Activated CD4-positive, alpha-beta memory T cell treated with anti-CD3 and anti-CD28 coated beads for 36 hours (primary cell): ENCODE measurements around the gene SYF2. TPM values are rescaled to one million over a fixed set of nuclear protein-coding genes. Genes with fewer than 3 reads are reported as not detected.

Experiments used
- CTCF ChIA-PET: fragments of 350-600 bp; sonication (Branson Sonifier 250); formaldehyde crosslinking; loops from one replicate; lab custom pipeline; 2021; ENCODE audit warnings: antibody characterized with exemption, inconsistent platforms; lab: Charles Lee
- POLR2A ChIA-PET: fragments of 350-600 bp; sonication (Branson Sonifier 250); formaldehyde crosslinking; loops from one replicate; lab custom pipeline; 2021; ENCODE audit warnings: antibody characterized with exemption; lab: Charles Lee
- DNase-seq: peaks from one replicate; pipeline ENCODE4 v3.0.0-alpha.2; 2020
- H3K27ac Mint-ChIP-seq: one replicate; pipeline ENCODE4 v1.8.0; 2021; ENCODE audit warnings: mixed read lengths
- H3K27me3 Mint-ChIP-seq: one replicate; pipeline ENCODE4 v1.8.0; 2021; ENCODE audit warnings: mixed read lengths
- H3K36me3 Mint-ChIP-seq: one replicate; pipeline ENCODE4 v1.8.0; 2021; ENCODE audit warnings: mixed read lengths
- H3K4me1 Mint-ChIP-seq: one replicate; pipeline ENCODE4 v1.8.0; 2021; ENCODE audit warnings: low read depth, mixed read lengths
- H3K4me3 Mint-ChIP-seq: one replicate; pipeline ENCODE4 v1.8.0; 2021; ENCODE audit warnings: mild to moderate bottlenecking, mixed read lengths
- H3K9me3 Mint-ChIP-seq: one replicate; pipeline ENCODE4 v1.8.0; 2021; ENCODE audit warnings: mixed read lengths
- intact Hi-C: fragments of 100-400 bp; cut with micrococcal nuclease; formaldehyde crosslinking; loops from one replicate; pipeline ENCODE4 v1.15.1; 2023
- total RNA-seq, 2 experiments: library from RNA; stranded (reverse); gene quantifications; one replicate each; pipeline ENCODE4 v1.2.3, GENCODE V29; 2021

SYF2 gene
- total RNA-seq, 2 experiments from 2014 or later, result 45.1 to 45.6 TPM

GRCh38 chr1:25174730-25175612 lies 57.3 kb downstream of the SYF2 start:
- Mint-ChIP-seq H3K4me3 (no peak overlapping the region), H3K36me3 (no peaks in the 10 kb centered on the region), H3K27me3 (no peaks in the 10 kb centered on the region), H3K27ac (no peak overlapping the region), H3K9me3 (peaks cover 11% of the 10 kb centered on the region), H3K4me1 (no peaks in the 10 kb centered on the region)
- intact Hi-C loops, result no loop called here
- DNase-seq, result no peak
- ChIA-PET CTCF (no interaction called here), POLR2A (no interaction called here)

GRCh38 chr1:25174363-25174729 lies 58.0 kb downstream of the SYF2 start:
- Mint-ChIP-seq H3K27ac (no peak overlapping the region), H3K4me3 (no peak overlapping the region), H3K4me1 (no peaks in the 10 kb centered on the region), H3K9me3 (peaks cover 11% of the 10 kb centered on the region), H3K36me3 (no peaks in the 10 kb centered on the region), H3K27me3 (no peaks in the 10 kb centered on the region)
- no peak for DNase-seq
- ChIA-PET CTCF (no interaction called here), POLR2A (no interaction called here)
- intact Hi-C loops, result no loop called here

GRCh38 chr1:25173809-25174340 lies 58.4 kb downstream of the SYF2 start:
- Mint-ChIP-seq H3K4me3 (no peak overlapping the region), H3K9me3 (peaks cover 11% of the 10 kb centered on the region), H3K27me3 (no peaks in the 10 kb centered on the region), H3K4me1 (no peaks in the 10 kb centered on the region), H3K36me3 (no peaks in the 10 kb centered on the region), H3K27ac (no peak overlapping the region)
- CTCF ChIA-PET, result no interaction called here
- POLR2A ChIA-PET, result no interaction called here
- no peak for DNase-seq
- intact Hi-C loops, result no loop called here

Other genes starting within 250 kb of the SYF2 start
- 100 to 1,000 TPM; 123 to 143 TPM for gene RSRP1, start 15.0 kb upstream of the SYF2 start, total RNA-seq
- gene RHD, start 40.0 kb upstream of the SYF2 start, total RNA-seq, result not detected
- gene TMEM50A, start 105.8 kb upstream of the SYF2 start, total RNA-seq, result 100 to 1,000 TPM; 124 to 128 TPM
- gene RHCE, start 188.3 kb upstream of the SYF2 start, total RNA-seq, result under 1 TPM; 0.44 to 0.45 TPM
- 10 to 100 TPM; 11.0 to 11.4 TPM for gene MACO1, start 198.4 kb upstream of the SYF2 start, total RNA-seq